Ovary (tissue), 3 donors: ENCODE measurements around the gene ARF5.

ENCODE experiments used
- CTCF ChIP-seq, 3 donors: fragments of 450-650 bp in 2 of 3; fragments of 200-600 bp in 1 of 3; IDR thresholded peaks; one replicate each; pipeline versions ENCODE4 v1.5.1 to v1.8.0; 2016 to 2022; ENCODE audit warnings: antibody characterized with exemption in 3 of 3, mild to moderate bottlenecking in 1 of 3
- EP300 ChIP-seq: sonication (generic); formaldehyde crosslinking; IDR thresholded peaks from one replicate; pipeline ENCODE4 v1.6.1; 2017; ENCODE audit warnings: antibody characterized with exemption
- POLR2A ChIP-seq: fragments of 450-650 bp; IDR thresholded peaks from one replicate; pipeline ENCODE4 v1.6.1; 2017; ENCODE audit warnings: antibody characterized with exemption, mild to moderate bottlenecking, moderate library complexity
- donor health status: DM: no; HTN: no; CAD: no.

GRCh38 chr7:127582361-127582760, 5.8 kb upstream of the ARF5 start:
- TF ChIP-seq CTCF (IDR thresholded peaks at IDR 0.05) (no peak), POLR2A (no peak), EP300 (no peak)
